ENCODE measurements around the gene RNASE1. TPM values are rescaled to one million over a fixed set of nuclear protein-coding genes. Genes with fewer than 3 reads are reported as not detected.

RNASE1 gene
- total RNA-seq, 4 donors from 2014 or later: 568 to 1,425 (median 983) TPM

DNA sequence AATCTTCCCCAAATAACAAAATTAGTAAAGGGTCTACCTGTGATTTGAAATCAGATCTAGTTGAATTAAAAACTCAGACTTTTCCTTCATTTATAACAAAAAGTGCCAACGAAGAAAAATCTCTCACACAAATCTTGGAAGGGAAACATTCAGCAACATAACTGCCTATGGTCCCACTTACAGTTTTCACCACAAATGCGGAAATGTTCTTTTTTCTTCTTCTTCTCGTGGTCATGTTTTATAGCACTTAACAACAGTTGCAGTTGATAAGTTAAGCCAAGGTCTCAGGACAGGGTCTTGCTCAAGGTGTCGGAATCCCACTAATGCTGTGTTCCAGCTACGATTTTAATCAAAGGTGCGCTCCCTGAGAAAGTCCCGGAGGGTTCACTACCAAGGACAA lies 11.5 kb downstream of the RNASE1 start:
- TF ChIP-seq, protein P1, sequence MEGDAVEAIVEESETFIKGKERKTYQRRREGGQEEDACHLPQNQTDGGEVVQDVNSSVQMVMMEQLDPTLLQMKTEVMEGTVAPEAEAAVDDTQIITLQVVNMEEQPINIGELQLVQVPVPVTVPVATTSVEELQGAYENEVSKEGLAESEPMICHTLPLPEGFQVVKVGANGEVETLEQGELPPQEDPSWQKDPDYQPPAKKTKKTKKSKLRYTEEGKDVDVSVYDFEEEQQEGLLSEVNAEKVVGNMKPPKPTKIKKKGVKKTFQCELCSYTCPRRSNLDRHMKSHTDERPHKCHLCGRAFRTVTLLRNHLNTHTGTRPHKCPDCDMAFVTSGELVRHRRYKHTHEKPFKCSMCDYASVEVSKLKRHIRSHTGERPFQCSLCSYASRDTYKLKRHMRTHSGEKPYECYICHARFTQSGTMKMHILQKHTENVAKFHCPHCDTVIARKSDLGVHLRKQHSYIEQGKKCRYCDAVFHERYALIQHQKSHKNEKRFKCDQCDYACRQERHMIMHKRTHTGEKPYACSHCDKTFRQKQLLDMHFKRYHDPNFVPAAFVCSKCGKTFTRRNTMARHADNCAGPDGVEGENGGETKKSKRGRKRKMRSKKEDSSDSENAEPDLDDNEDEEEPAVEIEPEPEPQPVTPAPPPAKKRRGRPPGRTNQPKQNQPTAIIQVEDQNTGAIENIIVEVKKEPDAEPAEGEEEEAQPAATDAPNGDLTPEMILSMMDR (IDR thresholded peaks at IDR 0.05; ENCODE audit: low read depth): no peak

DNA sequence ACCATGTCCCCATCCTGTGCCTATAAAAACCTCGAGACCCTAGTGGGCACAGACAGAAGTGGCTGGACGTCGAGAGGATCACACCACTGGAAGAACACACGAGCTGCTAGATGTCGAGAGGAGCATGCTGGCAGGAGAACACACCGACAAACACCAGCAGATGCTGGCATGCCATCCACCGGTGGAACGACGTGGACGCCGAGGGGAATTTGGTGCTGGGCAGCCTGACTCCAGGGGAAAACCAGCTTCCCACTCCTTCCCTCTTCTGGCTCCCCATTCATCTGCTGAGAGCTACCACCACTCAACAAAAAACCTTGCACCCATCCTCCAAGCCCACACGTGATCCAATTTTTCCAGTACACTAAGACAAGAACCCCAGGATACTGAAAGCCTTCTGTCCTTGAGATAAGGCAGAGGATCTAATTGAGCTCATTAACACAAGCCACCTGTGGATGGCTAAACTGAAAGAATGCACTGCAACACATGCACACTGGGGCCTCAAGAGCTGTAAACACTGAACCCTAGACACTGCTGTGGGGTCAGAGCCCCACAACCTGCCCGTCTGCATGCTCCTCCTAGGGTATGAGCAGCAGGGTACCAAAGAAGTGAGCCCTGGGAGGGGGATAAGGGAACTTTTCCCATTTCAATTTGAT lies 12.1 kb downstream of the RNASE1 start:
- TF ChIP-seq, protein P1 (IDR thresholded peaks at IDR 0.05; ENCODE audit: low read depth): no peak

DNA sequence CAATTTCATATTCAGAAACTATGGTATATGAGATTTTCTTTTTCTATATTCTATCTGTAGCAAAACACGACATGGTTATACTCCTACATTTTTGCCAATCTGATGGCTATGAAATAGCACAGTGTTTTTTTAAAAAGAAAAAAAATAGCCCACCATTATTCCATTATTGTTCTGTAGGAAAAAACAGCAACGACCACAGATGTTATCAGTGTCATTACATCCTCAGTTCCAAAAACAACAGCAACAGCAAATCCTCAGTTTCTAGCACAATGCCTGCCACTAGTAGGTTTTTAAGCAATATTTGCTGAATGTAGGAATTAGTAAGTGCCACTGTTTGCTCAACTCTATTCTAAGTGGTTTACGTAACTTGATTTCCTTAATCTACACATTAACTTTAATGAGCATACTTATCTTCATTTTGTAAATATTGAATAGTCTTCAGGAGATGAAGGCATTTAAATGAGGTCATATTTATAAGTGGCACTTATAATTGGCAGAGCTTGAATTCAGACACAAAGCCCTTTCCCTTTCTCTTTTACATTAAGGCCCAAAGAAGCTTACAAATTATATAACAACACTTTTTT lies 13.3 kb downstream of the RNASE1 start:
- TF ChIP-seq, protein P1 (IDR thresholded peaks at IDR 0.05; ENCODE audit: low read depth): no peak

DNA sequence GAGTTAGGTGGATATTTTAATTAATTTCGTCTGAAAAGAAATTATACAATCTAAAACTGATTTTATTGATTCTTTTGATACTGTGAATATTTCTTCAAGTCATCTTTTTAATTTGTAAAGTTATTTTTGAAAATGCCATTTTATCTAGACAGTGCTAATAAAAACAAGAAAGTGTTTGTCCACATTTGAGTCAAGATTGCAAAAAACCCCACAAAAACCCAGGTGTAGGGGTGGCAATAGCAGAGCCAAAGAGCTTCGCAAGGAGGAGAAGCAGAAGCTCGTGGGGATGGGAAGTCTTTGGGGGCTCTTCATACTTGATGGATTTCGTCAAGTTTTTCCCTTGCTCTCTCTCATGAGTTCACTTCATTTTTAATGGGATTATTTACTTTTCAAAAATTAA lies 15.6 kb downstream of the RNASE1 start:
- TF ChIP-seq, protein P1 (IDR thresholded peaks at IDR 0.05; ENCODE audit: low read depth): no peak

DNA sequence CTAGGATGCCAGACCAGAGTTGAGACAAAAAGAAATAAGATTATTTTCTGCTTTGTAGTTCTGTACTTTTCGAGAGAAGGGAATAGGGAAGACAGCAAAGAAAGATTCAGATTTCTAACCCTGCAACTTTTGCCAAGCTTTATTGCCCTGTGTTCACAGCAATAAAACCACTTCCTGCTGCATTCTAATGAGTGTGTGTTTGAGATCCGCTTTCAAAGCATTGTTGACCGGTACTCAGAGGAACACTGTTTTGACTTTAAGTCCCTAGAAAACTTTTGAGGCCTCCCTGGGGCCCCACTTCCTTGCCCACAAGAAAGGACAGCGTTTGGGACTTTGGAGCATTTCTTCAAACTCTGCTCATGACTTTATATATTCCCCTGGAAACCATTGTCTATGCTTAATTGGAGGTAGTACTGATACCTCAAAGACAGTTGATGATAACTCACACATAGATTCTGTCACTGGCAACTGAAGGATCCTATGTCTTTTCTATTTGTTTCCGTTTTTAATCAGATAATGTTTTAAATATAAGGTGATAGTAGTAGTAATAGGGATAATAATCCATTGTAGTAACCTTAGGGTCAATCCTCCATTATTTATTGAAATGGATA lies 20.3 kb downstream of the RNASE1 start:
- TF ChIP-seq, protein P1 (IDR thresholded peaks at IDR 0.05; ENCODE audit: low read depth): no peak

DNA sequence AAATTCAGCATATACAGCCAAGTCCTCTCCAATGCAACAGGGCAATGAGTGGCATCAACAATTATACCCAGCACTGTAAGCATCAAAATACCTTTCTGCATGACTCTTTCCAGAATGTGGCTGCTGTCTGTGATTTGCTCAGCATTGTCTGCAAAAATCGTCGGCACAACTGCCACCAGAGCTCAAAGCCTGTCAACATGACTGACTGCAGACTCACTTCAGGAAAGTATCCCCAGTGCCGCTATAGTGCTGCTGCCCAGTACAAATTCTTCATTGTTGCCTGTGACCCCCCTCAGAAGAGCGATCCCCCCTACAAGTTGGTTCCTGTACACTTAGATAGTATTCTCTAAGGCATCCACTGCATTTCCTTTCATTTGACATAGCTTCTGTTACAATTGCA lies 20.8 kb downstream of the RNASE1 start:
- TF ChIP-seq, protein P1 (IDR thresholded peaks at IDR 0.05; ENCODE audit: low read depth): no peak

DNA sequence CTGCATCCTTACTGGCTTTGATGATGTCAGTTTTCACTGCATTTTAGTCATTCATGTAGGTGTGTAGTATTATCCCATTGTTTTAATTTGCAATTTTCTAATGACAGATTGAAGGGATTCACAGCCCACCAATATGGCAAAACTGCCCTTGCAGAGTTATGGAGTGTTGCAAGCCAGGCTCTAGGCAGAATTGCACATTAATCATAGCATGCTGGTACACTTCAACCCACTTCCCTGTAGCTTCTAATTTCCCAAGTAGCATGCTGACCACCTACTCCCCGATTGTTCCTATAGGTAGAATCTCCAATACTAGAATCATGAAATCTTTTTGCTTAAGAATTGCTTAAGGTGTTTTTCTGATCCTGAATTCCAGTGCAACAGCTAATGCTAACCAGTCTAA lies 26.7 kb downstream of the RNASE1 start:
- TF ChIP-seq, protein P1 (IDR thresholded peaks at IDR 0.05; ENCODE audit: low read depth): no peak
